ENCODE results near the gene GARNL3. TPM values are rescaled to one million over a fixed set of nuclear protein-coding genes. Genes with fewer than 3 reads are reported as not detected.

The GARNL3 gene
- total and polyA plus RNA-seq, 2 of the 13 experiments (the other 11 are each of a cell fraction or from before 2014, with no cell fraction given), result 3.9 to 11.0 TPM

DNA sequence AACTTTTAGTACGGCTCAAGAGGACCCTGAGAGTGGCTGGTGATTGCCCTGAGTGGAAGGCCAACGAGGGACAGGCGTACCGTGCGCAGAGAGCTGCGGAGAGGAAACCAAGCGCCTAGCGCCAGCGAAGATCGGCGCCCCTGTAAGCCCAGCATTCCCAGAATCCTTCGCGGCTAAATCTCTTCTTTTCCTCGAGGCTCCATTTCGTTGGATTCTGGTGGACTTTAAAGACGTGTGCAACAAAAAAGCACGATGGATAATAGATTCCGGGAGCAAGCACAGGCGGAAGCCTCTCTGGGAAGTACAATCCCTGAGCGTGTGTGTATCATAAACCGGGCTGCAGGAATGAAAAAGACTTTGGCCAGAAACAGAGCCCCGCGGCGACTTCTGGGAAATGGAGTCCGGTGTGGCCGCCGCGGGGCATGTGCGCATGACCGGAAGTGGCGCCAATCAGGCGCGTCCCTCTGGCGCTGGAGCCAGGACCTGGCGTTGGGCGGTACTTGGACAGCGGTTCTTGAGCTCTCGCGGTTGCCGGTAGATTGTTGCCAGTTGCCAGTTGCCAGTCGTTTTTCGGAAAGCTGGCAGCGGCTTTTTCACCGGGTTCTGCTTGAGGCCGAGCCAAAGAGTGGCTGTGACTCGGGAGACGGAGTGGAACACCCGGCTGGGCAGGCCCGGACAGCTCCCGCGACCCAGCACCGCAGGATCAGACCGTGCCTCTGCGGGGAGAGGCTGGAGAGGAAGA lies 159.5 kb downstream of the GARNL3 start, which contains the start of gene ZNF79 (continued):
- TF ChIP-seq, protein P1, sequence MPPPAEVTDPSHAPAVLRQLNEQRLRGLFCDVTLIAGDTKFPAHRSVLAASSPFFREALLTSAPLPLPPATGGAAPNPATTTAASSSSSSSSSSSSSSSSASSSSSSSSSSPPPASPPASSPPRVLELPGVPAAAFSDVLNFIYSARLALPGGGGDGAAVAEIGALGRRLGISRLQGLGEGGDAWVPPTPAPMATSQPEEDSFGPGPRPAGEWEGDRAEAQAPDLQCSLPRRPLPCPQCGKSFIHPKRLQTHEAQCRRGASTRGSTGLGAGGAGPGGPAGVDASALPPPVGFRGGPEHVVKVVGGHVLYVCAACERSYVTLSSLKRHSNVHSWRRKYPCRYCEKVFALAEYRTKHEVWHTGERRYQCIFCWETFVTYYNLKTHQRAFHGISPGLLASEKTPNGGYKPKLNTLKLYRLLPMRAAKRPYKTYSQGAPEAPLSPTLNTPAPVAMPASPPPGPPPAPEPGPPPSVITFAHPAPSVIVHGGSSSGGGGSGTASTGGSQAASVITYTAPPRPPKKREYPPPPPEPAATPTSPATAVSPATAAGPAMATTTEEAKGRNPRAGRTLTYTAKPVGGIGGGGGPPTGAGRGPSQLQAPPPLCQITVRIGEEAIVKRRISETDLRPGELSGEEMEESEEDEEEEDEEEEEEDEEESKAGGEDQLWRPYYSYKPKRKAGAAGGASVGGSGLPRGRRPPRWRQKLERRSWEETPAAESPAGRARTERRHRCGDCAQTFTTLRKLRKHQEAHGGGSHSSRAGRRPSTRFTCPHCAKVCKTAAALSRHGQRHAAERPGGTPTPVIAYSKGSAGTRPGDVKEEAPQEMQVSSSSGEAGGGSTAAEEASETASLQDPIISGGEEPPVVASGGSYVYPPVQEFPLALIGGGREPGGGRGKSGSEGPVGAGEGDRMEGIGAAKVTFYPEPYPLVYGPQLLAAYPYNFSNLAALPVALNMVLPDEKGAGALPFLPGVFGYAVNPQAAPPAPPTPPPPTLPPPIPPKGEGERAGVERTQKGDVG (CRISPR knock-in tag; IDR thresholded peaks at IDR 0.05; ENCODE audit: borderline replicate concordance), result peak; percentile 66; the same call in 1 of the 2 replicates
- TF ChIP-seq KLF16 (CRISPR knock-in tag; IDR thresholded peaks at IDR 0.05), result peak in 1 of 2 experiments; percentile 90; a peak in 2 of 4 replicates
- TF ChIP-seq MBD4 (IDR thresholded peaks at IDR 0.05; ENCODE audit: borderline replicate concordance, low read length), result no peak
- TF ChIP-seq ZC3H4 (CRISPR knock-in tag; IDR thresholded peaks at IDR 0.05; ENCODE audit: borderline replicate concordance), result 0 out of 2 replicates have a peak, but pooled peaks have one; percentile 13
- no peak for TF ChIP-seq MAF1 (CRISPR knock-in tag; IDR thresholded peaks at IDR 0.05; ENCODE audit: borderline replicate concordance)
- TF ChIP-seq TARDBP (CRISPR knock-in tag; IDR thresholded peaks at IDR 0.05), result no peak
- TF ChIP-seq, protein P2, sequence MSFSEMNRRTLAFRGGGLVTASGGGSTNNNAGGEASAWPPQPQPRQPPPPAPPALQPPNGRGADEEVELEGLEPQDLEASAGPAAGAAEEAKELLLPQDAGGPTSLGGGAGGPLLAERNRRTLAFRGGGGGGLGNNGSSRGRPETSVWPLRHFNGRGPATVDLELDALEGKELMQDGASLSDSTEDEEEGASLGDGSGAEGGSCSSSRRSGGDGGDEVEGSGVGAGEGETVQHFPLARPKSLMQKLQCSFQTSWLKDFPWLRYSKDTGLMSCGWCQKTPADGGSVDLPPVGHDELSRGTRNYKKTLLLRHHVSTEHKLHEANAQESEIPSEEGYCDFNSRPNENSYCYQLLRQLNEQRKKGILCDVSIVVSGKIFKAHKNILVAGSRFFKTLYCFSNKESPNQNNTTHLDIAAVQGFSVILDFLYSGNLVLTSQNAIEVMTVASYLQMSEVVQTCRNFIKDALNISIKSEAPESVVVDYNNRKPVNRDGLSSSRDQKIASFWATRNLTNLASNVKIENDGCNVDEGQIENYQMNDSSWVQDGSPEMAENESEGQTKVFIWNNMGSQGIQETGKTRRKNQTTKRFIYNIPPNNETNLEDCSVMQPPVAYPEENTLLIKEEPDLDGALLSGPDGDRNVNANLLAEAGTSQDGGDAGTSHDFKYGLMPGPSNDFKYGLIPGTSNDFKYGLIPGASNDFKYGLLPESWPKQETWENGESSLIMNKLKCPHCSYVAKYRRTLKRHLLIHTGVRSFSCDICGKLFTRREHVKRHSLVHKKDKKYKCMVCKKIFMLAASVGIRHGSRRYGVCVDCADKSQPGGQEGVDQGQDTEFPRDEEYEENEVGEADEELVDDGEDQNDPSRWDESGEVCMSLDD (CRISPR knock-in tag; IDR thresholded peaks at IDR 0.05; ENCODE audit: borderline replicate concordance), result 0 out of 2 replicates have a peak, but pooled peaks have one; percentile 55
- 0 out of 2 replicates have a peak, but pooled peaks have one; percentile 9 for TF ChIP-seq TGIF2 (CRISPR knock-in tag; IDR thresholded peaks at IDR 0.05)
- TF ChIP-seq TBX3 (IDR thresholded peaks at IDR 0.05; ENCODE audit: borderline replicate concordance), result no peak
- no peak for TF ChIP-seq ZFP90 (CRISPR knock-in tag; IDR thresholded peaks at IDR 0.05; ENCODE audit: borderline replicate concordance)
- TF ChIP-seq NR3C1 (CRISPR knock-in tag; IDR thresholded peaks at IDR 0.05), result no peak
- TF ChIP-seq RFXANK (CRISPR knock-in tag; IDR thresholded peaks at IDR 0.05), result no peak
- TF ChIP-seq, protein P3, sequence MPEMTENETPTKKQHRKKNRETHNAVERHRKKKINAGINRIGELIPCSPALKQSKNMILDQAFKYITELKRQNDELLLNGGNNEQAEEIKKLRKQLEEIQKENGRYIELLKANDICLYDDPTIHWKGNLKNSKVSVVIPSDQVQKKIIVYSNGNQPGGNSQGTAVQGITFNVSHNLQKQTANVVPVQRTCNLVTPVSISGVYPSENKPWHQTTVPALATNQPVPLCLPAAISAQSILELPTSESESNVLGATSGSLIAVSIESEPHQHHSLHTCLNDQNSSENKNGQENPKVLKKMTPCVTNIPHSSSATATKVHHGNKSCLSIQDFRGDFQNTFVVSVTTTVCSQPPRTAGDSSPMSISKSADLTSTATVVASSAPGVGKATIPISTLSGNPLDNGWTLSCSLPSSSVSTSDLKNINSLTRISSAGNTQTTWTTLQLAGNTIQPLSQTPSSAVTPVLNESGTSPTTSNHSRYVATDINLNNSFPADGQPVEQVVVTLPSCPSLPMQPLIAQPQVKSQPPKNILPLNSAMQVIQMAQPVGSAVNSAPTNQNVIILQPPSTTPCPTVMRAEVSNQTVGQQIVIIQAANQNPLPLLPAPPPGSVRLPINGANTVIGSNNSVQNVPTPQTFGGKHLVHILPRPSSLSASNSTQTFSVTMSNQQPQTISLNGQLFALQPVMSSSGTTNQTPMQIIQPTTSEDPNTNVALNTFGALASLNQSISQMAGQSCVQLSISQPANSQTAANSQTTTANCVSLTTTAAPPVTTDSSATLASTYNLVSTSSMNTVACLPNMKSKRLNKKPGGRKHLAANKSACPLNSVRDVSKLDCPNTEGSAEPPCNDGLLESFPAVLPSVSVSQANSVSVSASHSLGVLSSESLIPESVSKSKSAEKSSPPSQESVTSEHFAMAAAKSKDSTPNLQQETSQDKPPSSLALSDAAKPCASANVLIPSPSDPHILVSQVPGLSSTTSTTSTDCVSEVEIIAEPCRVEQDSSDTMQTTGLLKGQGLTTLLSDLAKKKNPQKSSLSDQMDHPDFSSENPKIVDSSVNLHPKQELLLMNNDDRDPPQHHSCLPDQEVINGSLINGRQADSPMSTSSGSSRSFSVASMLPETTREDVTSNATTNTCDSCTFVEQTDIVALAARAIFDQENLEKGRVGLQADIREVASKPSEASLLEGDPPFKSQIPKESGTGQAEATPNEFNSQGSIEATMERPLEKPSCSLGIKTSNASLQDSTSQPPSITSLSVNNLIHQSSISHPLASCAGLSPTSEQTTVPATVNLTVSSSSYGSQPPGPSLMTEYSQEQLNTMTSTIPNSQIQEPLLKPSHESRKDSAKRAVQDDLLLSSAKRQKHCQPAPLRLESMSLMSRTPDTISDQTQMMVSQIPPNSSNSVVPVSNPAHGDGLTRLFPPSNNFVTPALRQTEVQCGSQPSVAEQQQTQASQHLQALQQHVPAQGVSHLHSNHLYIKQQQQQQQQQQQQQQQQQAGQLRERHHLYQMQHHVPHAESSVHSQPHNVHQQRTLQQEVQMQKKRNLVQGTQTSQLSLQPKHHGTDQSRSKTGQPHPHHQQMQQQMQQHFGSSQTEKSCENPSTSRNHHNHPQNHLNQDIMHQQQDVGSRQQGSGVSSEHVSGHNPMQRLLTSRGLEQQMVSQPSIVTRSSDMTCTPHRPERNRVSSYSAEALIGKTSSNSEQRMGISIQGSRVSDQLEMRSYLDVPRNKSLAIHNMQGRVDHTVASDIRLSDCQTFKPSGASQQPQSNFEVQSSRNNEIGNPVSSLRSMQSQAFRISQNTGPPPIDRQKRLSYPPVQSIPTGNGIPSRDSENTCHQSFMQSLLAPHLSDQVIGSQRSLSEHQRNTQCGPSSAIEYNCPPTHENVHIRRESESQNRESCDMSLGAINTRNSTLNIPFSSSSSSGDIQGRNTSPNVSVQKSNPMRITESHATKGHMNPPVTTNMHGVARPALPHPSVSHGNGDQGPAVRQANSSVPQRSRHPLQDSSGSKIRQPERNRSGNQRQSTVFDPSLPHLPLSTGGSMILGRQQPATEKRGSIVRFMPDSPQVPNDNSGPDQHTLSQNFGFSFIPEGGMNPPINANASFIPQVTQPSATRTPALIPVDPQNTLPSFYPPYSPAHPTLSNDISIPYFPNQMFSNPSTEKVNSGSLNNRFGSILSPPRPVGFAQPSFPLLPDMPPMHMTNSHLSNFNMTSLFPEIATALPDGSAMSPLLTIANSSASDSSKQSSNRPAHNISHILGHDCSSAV (CRISPR knock-in tag; IDR thresholded peaks at IDR 0.05; ENCODE audit: borderline replicate concordance), result no peak
- TF ChIP-seq RBM22 (optimal IDR thresholded peaks at IDR 0.05; ENCODE audit: low read length), result no peak
